ENCODE data around the gene CENPQ. TPM values are rescaled to one million over a fixed set of nuclear protein-coding genes. Genes with fewer than 3 reads are reported as not detected.

The CENPQ gene, protein sequence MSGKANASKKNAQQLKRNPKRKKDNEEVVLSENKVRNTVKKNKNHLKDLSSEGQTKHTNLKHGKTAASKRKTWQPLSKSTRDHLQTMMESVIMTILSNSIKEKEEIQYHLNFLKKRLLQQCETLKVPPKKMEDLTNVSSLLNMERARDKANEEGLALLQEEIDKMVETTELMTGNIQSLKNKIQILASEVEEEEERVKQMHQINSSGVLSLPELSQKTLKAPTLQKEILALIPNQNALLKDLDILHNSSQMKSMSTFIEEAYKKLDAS
- total RNA-seq (ENCODE audit: unreplicated experiment), result 7.5 TPM
- long read RNA-seq, partial matches to known transcripts, result 0 of 4 reads
- long read RNA-seq, other reads (novel, unspliced or antisense), result 3 of 4 reads

DNA sequence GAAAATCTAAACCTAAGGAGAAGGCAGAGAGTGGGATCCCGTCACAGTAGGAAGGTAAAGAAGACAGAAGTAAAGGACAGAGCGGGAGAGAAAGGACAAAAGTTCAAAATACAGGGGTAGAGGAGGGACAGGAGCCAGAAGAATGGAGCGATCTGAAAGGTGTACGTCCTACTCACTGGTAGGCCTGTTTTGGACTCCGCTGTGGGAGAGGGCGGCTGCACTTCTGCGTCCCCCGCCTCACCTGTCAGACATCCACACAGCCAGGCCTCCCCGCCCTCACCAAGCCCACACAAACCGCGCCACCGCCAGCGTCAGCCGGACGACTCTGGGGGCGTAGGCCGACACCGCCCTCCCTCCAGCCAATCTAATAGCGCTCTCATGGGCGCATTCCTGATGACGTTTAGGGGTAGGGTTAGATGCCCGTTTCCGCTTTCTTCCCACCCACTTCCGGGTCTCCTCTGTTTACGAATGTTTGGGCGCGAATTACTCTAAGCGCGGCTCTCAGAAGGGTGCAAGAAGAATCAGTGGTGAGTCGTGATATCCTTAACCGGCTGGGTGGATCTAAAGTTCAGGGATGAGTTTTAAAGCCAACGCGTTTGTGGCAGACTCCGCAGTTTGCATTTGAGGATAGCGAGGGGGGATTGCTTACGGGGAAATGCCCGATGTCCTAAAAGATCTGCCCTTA is at the start of gene CENPQ, which contains the start of gene MMUT:
Gene CENPQ, plus strand, starts transcription at position 444 of the 685 bp plus-strand sequence. CDS start 6,807 bp downstream, outside the sequence.
Gene MMUT, minus strand, starts transcription at position 327 of the 685 bp plus-strand sequence. CDS start 3,787 bp downstream, outside the sequence.
- peaks cover 15% of the 10 kb centered on the region for H3K4me1 Mint-ChIP-seq (ENCODE audit: unreplicated experiment)
- peaks cover 6% of the 10 kb centered on the region for H3K27me3 Mint-ChIP-seq (ENCODE audit: unreplicated experiment)
- H3K27ac Mint-ChIP-seq (ENCODE audit: unreplicated experiment), result peak within 1 kb of the TSS; percentile 99
- TF ChIP-seq, protein P1, sequence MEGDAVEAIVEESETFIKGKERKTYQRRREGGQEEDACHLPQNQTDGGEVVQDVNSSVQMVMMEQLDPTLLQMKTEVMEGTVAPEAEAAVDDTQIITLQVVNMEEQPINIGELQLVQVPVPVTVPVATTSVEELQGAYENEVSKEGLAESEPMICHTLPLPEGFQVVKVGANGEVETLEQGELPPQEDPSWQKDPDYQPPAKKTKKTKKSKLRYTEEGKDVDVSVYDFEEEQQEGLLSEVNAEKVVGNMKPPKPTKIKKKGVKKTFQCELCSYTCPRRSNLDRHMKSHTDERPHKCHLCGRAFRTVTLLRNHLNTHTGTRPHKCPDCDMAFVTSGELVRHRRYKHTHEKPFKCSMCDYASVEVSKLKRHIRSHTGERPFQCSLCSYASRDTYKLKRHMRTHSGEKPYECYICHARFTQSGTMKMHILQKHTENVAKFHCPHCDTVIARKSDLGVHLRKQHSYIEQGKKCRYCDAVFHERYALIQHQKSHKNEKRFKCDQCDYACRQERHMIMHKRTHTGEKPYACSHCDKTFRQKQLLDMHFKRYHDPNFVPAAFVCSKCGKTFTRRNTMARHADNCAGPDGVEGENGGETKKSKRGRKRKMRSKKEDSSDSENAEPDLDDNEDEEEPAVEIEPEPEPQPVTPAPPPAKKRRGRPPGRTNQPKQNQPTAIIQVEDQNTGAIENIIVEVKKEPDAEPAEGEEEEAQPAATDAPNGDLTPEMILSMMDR (IDR thresholded peaks at IDR 0.05; ENCODE audit: unreplicated experiment), result no peak
- DNase-seq (ENCODE audit: low spot score), result peak; percentile 92
- H3K36me3 Mint-ChIP-seq (ENCODE audit: low read depth, unreplicated experiment), result no peaks in the 10 kb centered on the region
- peak within 1 kb of the TSS; percentile 97 for H3K4me3 Mint-ChIP-seq (ENCODE audit: unreplicated experiment)
- no peaks in the 10 kb centered on the region for H3K9me3 Mint-ChIP-seq (ENCODE audit: unreplicated experiment)

DNA sequence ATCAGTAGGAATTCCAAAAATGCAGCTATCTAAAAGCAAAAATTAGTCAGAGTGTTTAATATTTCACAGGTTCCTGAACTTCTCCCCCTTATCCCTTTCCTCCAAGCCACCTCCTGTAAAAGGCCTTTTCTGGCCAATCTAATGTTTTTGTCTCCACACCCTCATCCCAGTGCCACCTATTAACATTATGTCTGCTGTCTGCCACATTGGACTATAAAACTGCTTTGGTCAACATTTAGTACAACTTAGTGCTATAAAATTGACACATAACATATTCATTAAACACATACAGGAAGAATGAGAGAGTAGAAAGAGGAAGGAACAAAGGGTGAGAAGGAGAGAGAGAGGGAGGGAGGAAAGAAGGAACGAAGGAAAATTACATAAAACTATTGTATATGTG is 47.8 kb upstream of the CENPQ start:
- TF ChIP-seq, protein P1 (IDR thresholded peaks at IDR 0.05; ENCODE audit: unreplicated experiment), result no peak
- Mint-ChIP-seq H3K4me3 (ENCODE audit: unreplicated experiment) (no peak overlapping the region), H3K9me3 (ENCODE audit: unreplicated experiment) (no peaks in the 10 kb centered on the region), H3K27me3 (ENCODE audit: unreplicated experiment) (no peaks in the 10 kb centered on the region), H3K4me1 (ENCODE audit: unreplicated experiment) (no peaks in the 10 kb centered on the region), H3K36me3 (ENCODE audit: low read depth, unreplicated experiment) (no peaks in the 10 kb centered on the region), H3K27ac (ENCODE audit: unreplicated experiment) (no peak overlapping the region)
- no peak for DNase-seq (ENCODE audit: low spot score)

DNA sequence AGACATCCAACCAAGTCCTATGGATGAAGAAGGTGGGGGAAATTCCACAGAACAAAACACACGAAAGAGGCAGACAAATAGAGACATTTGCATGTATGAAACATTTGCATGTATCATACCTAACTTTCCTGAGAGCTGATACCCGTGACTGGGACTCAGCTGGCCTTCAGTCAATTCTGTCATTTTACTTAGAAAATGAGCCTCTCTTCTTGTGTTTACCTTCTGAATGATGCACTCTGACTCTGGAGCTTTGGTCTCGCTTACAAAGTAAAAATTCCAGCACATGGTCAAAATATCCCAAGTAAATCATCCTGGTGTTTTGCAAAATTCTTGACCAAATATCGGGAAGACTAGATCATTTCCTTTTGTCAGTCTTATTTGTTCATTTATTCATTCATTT is 47.0 kb upstream of the CENPQ start:
- Mint-ChIP-seq H3K9me3 (ENCODE audit: unreplicated experiment) (no peaks in the 10 kb centered on the region), H3K27ac (ENCODE audit: unreplicated experiment) (no peak overlapping the region), H3K4me1 (ENCODE audit: unreplicated experiment) (no peaks in the 10 kb centered on the region), H3K27me3 (ENCODE audit: unreplicated experiment) (no peaks in the 10 kb centered on the region), H3K36me3 (ENCODE audit: low read depth, unreplicated experiment) (no peaks in the 10 kb centered on the region), H3K4me3 (ENCODE audit: unreplicated experiment) (no peak overlapping the region)
- TF ChIP-seq, protein P1 (IDR thresholded peaks at IDR 0.05; ENCODE audit: unreplicated experiment), result no peak
- DNase-seq (ENCODE audit: low spot score), result no peak

DNA sequence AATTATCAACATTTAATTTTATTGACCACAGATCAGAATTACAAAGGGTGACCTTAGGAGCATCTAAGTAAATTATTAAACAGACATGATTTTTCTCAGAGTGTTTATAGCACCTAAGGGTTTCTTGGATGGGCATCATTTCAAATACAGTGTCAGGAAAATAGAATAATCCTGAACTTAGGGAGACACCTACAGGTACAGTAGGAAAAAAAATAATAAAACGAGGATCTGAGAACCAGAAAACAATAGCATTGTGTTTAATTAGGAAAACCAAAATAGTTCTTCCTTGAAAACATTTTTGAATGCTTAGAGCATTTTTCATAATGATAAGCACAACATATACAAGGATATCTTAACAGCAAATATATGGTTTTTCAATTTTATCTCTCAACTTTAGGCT is 39.4 kb upstream of the CENPQ start:
- Mint-ChIP-seq H3K36me3 (ENCODE audit: low read depth, unreplicated experiment) (no peaks in the 10 kb centered on the region), H3K4me3 (ENCODE audit: unreplicated experiment) (no peak overlapping the region), H3K27me3 (ENCODE audit: unreplicated experiment) (no peaks in the 10 kb centered on the region), H3K27ac (ENCODE audit: unreplicated experiment) (no peak overlapping the region), H3K4me1 (ENCODE audit: unreplicated experiment) (no peaks in the 10 kb centered on the region), H3K9me3 (ENCODE audit: unreplicated experiment) (no peaks in the 10 kb centered on the region)
- TF ChIP-seq, protein P1 (IDR thresholded peaks at IDR 0.05; ENCODE audit: unreplicated experiment), result no peak
- no peak for DNase-seq (ENCODE audit: low spot score)

DNA sequence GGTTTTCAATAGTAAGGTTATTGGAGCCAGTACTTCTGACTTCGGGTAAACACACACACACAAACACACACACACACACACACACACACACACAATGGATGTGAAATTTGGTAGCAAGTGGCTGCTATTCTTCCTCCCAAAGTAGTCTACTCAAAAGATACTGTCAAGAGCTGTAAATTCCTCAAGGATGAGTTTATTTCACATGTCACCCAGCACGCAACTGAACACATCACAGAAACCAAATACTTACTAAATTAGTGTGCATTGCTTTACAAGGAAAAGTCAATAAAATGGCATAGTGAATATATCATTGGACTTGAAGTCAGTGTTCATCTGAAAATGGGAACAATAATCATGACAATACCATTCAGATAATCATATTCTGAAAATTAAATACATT is 33.0 kb upstream of the CENPQ start:
- no peak overlapping the region for H3K4me3 Mint-ChIP-seq (ENCODE audit: unreplicated experiment)
- peaks cover 3% of the 10 kb centered on the region for H3K4me1 Mint-ChIP-seq (ENCODE audit: unreplicated experiment)
- no peaks in the 10 kb centered on the region for H3K9me3 Mint-ChIP-seq (ENCODE audit: unreplicated experiment)
- no peak overlapping the region for H3K27ac Mint-ChIP-seq (ENCODE audit: unreplicated experiment)
- TF ChIP-seq, protein P1 (IDR thresholded peaks at IDR 0.05; ENCODE audit: unreplicated experiment), result no peak
- peaks cover 4% of the 10 kb centered on the region for H3K36me3 Mint-ChIP-seq (ENCODE audit: low read depth, unreplicated experiment)
- DNase-seq (ENCODE audit: low spot score), result no peak
- no peaks in the 10 kb centered on the region for H3K27me3 Mint-ChIP-seq (ENCODE audit: unreplicated experiment)

Measured in endothelial cell (in vitro differentiated cells).